OCI-LY3 (cell line): ENCODE results near the gene AHSG.

Source experiments
- H2AFZ ChIP-seq: fragments of 200-600, 300-600 bp; shearing (Covaris generic); 2 replicates; pipeline ENCODE4 v1.6.0; 2014; ENCODE audit warnings: antibody characterized with exemption, low read depth, low read length
- H3K27ac ChIP-seq: fragments of 200-600, 300-600 bp; sonication (generic); 2 replicates; pipeline ENCODE4 v1.5.1; 2014; ENCODE audit warnings: mild to moderate bottlenecking, low read length, moderate library complexity, mixed read lengths
- H3K27me3 ChIP-seq: fragments of 200-600, 300-600 bp; sonication (generic); 2 replicates; pipeline ENCODE4 v1.6.1; 2014; ENCODE audit warnings: low read depth, low read length, mixed read lengths
- H3K36me3 ChIP-seq: fragments of 200-600, 300-600 bp; sonication (generic); replicated peaks from 2 replicates; pipeline ENCODE3; 2014; ENCODE audit warnings: low read depth, low read length, mixed read lengths
- H3K4me1 ChIP-seq: fragments of 300-600, 200-600 bp; sonication (generic); 2 replicates; pipeline ENCODE4 v1.6.1; 2014; ENCODE audit warnings: low read length, mixed read lengths
- H3K4me2 ChIP-seq: fragments of 200-600, 300-600 bp; sonication (generic); 2 replicates; pipeline ENCODE4 v1.6.1; 2014; ENCODE audit warnings: low read length, mixed read lengths
- H3K4me3 ChIP-seq: fragments of 300-600, 200-600 bp; sonication (generic); 2 replicates; pipeline ENCODE4 v1.5.1; 2014; ENCODE audit warnings: antibody characterized with exemption, mild to moderate bottlenecking, low read length, moderate library complexity
- H3K79me2 ChIP-seq: fragments of 300-600, 200-600 bp; shearing (Covaris generic); 2 replicates; pipeline ENCODE4 v1.6.1; 2014; ENCODE audit warnings: mild to moderate bottlenecking, low read length, mixed read lengths
- H3K9ac ChIP-seq: fragments of 300-600, 200-600 bp; shearing (Covaris generic); 2 replicates; pipeline ENCODE4 v1.6.0; 2014; ENCODE audit warnings: mild to moderate bottlenecking, low read length, moderate library complexity
- H3K9me3 ChIP-seq: fragments of 200-600, 300-600 bp; shearing (Covaris generic); 2 replicates; pipeline ENCODE4 v1.6.1; 2014; ENCODE audit warnings: low read length, mixed read lengths; ENCODE audit not compliant: insufficient read depth
- H4K20me1 ChIP-seq: fragments of 200-600, 300-600 bp; sonication (generic); 2 replicates; pipeline ENCODE4 v1.6.1; 2016; ENCODE audit warnings: low read length, mixed read lengths; ENCODE audit not compliant: insufficient read depth
- CTCF ChIP-seq: fragments of 200-600, 300-600 bp; sonication (generic); IDR thresholded peaks from 2 replicates; pipeline ENCODE4 v1.5.1; 2014; ENCODE audit warnings: antibody characterized with exemption, low read length, low read depth
- EZH2phosphoT487 ChIP-seq: fragments of 200-600 bp; shearing (Covaris generic); IDR thresholded peaks from 2 replicates; pipeline ENCODE4 v1.6.1; 2018; ENCODE audit warnings: antibody characterized with exemption, mixed run types, low read depth

The AHSG gene

GRCh38 chr3:186600896-186601295 is 12.0 kb upstream of the AHSG start:
- Histone ChIP-seq H3K27ac (no peak overlapping the region), H3K4me2 (no peak overlapping the region), H3K4me1 (no peaks in the 10 kb centered on the region), H3K9ac (no peak overlapping the region), H3K4me3 (no peak overlapping the region), H2AFZ (no peak overlapping the region), H3K36me3 (no peaks in the 10 kb centered on the region), H3K9me3 (no peaks in the 10 kb centered on the region), H4K20me1 (no peaks in the 10 kb centered on the region), H3K27me3 (no peaks in the 10 kb centered on the region), H3K79me2 (no peaks in the 10 kb centered on the region)
- no peak for TF ChIP-seq EZH2phosphoT487
- no peak for TF ChIP-seq CTCF

- no peak for TF ChIP-seq EZH2phosphoT487
- TF ChIP-seq CTCF: no peak
- no peak overlapping the region for H2AFZ ChIP-seq
- no peak overlapping the region for H3K4me2 ChIP-seq
- no peak overlapping the region for H3K9ac ChIP-seq
- H3K79me2 ChIP-seq: no peaks in the 10 kb centered on the region
- H4K20me1 ChIP-seq: no peaks in the 10 kb centered on the region
- no peaks in the 10 kb centered on the region for H3K27me3 ChIP-seq
- no peaks in the 10 kb centered on the region for H3K36me3 ChIP-seq
- H3K4me3 ChIP-seq: no peak overlapping the region
- H3K27ac ChIP-seq: no peak overlapping the region
- no peaks in the 10 kb centered on the region for H3K9me3 ChIP-seq
- H3K4me1 ChIP-seq: no peaks in the 10 kb centered on the region
These were observed 9.7 kb upstream of the AHSG start for GRCh38 chr3:186603159-186603558.

GRCh38 chr3:186605078-186605477 is 7.8 kb upstream of the AHSG start:
- Histone ChIP-seq H3K9ac (no peak overlapping the region), H3K4me2 (no peak overlapping the region), H3K27ac (no peak overlapping the region), H3K4me1 (no peaks in the 10 kb centered on the region), H3K36me3 (no peaks in the 10 kb centered on the region), H3K27me3 (no peaks in the 10 kb centered on the region), H3K79me2 (no peaks in the 10 kb centered on the region), H3K9me3 (no peaks in the 10 kb centered on the region), H2AFZ (no peak overlapping the region), H4K20me1 (no peaks in the 10 kb centered on the region), H3K4me3 (no peak overlapping the region)
- TF ChIP-seq CTCF: no peak
- TF ChIP-seq EZH2phosphoT487: no peak

- H3K36me3 ChIP-seq: no peaks in the 10 kb centered on the region
- H3K4me1 ChIP-seq: no peaks in the 10 kb centered on the region
- no peaks in the 10 kb centered on the region for H4K20me1 ChIP-seq
These were observed 7.0 kb upstream of the AHSG start for GRCh38 chr3:186605561-186606545.

More at GRCh38 chr3:186605561-186606545, 7.0 kb upstream of the AHSG start:
- H3K4me3 ChIP-seq: no peak overlapping the region
- H3K9ac ChIP-seq: no peak overlapping the region
- no peaks in the 10 kb centered on the region for H3K9me3 ChIP-seq
- no peaks in the 10 kb centered on the region for H3K27me3 ChIP-seq
- H3K4me2 ChIP-seq: no peak overlapping the region
- H3K79me2 ChIP-seq: no peaks in the 10 kb centered on the region
- no peak overlapping the region for H2AFZ ChIP-seq
- no peak overlapping the region for H3K27ac ChIP-seq
- no peak for TF ChIP-seq CTCF
- TF ChIP-seq EZH2phosphoT487: no peak
